Left cardiac atrium (tissue), 4 donors: Measurements from ENCODE around the gene ZNF768. TPM values are rescaled to one million over a fixed set of nuclear protein-coding genes. Genes with fewer than 3 reads are reported as not detected.
"Not testable (repeated sequence)": the region's sequence is repeated elsewhere in the genome, so short reads cannot be mapped to it uniquely, and the experiment has no call there.

Source experiments
- ATAC-seq, 2 donors: fragments of 200-7000 bp; cut with Tn5 transposase; one replicate each; pipeline ENCODE4 v1.9.1; 2020; ENCODE audit warnings: mild to moderate bottlenecking in 2 of 2, moderate library complexity in 2 of 2
- DNase-seq: peaks from one replicate; pipeline ENCODE4 v3.0.0-alpha.2; 2020
- intact Hi-C, 2 donors: fragments of 100-400 bp; cut with DNase I; formaldehyde crosslinking; loops; one replicate each; pipeline versions ENCODE4 v1.14.1 to v1.15.1; 2022 to 2023
- total RNA-seq, 2 donors: library from RNA; stranded (reverse); fragmentation: NEBNext Ultra II Directional; extraction: Animal tissue kit (Norgen Biotek cat#: 25700); gene quantifications; one replicate each; pipeline ENCODE4 v1.2.1, GENCODE V29; 2021
- donor health status: DM: no; HTN: yes; CAD: no.
- donor health status: DM: no; HTN: yes; CAD: no; lungs with severe emphysema.
- donor health status: DM: yes; HTN: yes; CAD: no.
- donor health status: Dilated cardiomyopathy.

The ZNF768 gene
- total RNA-seq, 2 donors from 2014 or later = 46.4 to 55.5 TPM

DNA sequence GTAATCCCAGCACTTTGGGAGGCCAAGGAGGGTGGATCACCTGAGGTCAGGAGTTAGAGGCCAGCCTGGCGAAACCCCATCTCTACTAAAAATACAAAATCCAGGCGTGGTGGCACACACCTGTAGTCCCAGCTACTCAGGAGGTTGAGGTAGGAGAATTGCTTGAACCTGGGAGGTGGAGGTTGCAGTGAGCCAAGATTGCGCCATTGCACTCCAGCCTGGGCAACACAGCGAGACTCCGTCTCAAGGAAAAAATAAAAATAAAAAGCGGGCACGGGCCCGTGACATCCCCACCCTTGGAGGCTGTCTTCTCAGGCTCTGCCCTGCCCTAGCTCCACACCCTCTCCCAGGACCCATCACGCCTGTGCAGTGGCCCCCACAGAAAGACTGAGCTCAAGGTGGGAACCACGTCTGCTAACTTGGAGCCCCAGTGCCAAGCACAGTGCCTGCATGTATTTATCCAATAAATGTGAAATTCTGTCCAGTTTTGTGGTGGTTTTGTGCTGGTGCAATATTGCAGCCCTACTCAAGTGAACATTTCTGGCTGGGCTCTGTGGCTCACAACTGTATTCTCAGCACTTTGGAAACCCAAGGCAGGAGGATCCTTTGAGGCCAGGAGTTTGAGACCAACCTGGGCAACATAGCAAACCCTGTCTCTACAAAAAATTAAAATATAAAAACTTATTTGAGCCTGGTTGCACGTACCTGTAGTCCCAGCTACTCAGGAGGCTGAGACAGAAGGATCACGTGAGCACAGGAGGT, 3.5 kb downstream of the ZNF768 start:
- DNase-seq, ATAC-seq, intact Hi-C loops: not testable (repeated sequence)

DNA sequence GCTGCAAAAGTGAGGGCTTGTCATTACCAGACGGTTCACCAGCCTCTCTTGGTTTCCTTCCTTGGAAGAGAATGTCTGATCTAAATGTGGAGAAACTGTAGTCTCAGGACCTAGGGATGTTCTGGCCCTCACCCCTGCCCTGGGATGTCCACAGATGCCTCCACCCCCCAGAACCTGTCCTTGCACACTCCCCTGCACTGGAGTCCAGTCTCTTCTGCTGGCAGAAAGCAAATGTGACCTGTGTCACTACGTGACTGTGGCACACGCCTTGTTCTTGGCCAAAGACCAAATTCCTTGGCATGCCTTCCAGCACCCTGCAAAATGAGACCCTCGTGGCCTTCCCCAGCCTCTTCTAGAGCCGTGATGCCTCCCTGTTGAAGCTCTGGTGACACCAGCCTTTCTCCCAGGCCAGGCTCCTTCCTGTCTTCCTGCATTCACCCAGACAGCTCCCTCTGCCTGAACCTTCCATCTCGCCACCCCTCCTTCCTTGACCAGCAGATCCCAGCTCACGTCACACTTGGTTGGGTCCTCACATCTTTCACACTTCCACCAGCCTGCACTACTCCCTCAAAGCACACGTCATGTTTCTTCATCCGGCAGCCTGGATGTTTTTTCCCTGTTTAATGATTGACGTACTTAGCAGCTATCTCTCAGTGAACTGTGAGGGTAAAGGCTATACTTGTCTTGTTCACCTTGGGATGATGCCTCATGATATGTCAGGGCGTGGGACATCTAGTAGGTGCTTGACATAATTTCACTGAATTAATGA, 4.3 kb downstream of the ZNF768 start:
- intact Hi-C loops = no loop called here
- ATAC-seq (no peak), DNase-seq (no peak)

DNA sequence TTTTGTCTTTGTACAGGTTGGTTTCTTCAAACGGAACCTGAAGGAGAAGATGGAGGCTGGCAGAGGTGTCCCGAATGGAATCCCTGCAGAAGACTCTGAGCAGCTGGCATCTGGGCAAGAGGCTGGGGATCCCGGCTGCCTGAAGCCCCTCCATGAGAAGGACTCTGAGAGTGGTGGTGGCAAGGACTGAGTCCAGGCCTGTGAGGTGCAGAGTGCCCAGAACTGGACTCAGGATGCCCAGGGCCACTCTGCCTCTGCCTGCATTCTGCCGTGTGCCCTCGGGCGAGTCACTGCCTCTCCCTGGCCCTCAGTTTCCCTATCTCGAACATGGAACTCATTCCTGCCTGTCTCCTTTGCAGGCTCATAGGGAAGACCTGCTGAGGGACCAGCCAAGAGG, 4.9 kb downstream of the ZNF768 start:
- DNase-seq (no peak), ATAC-seq (no peak)
- intact Hi-C loops = no loop called here

DNA sequence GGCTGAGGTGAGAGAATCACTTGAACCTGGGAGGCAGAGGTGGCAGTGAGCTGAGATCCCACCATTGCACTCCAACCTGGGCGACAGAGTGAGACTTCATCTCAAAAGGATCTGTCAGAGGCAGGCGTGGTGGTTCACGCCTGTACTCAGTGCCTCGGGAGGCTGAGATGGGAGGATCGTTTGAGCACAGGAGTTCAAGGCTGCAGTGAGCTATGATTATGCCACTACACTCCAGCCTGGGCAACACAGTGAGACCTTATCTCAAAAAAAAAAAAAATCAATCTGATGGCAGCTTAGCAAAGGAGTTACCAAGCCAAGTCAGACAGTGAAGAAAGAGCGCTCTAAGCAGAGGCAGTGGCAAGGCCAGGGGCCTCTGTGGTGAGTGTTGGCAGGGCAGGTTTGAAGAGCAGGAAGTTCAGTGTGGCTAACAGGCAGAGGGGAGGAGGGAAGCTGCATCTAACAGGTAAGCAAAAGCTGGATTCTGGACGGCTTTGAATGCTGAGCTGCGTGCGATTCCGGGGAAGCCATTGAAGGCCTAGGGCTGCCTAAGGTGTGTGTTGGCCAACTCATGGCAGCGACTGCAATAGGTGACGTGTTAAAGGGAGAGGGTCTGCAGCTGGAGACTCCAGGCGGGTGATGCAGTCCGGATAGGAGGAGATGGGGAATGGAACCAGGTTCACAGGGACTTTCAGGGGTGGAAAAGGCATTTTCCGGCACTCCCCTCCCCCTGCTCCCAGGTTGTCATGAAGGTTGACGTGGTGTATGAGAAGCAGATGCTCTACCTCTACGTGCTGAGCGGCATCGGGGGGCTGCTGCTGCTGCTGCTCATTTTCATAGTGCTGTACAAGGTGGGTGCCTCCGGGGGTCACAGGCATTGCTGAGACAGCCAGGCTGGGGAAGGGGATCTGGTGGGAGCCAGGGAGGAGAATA, 7.0 kb downstream of the ZNF768 start:
- ATAC-seq = no peak
- no peak for DNase-seq
- intact Hi-C loops = loop anchor here in 1 of 2 donors (10.0 kb wide), 1 partner anchor 55 kb away; no protein-coding TSS in a partner anchor

DNA sequence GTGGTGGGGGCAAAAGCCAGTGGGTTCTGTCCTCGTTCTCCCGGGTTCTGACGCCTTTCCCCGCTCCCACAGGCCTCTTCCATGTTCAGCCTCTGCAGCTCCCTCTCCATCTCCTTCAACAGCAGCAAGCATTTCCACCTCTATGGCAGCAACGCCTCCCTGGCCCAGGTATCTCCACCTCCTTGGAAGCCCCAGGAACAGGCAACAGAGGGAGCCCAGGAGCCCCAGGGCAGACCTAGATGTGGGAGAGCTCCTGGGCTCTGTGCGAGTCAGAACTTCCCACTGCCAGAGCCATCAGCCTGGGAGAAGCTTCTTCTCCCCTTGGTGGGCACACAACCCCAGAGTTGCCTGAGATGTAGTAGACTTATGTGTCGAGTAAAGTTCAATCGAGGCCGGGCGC, 7.8 kb downstream of the ZNF768 start:
- DNase-seq (no peak), ATAC-seq (no peak)
- intact Hi-C loops = loop anchor here in 1 of 2 donors (10.0 kb wide), 1 partner anchor 54 kb away; no protein-coding TSS in a partner anchor

DNA sequence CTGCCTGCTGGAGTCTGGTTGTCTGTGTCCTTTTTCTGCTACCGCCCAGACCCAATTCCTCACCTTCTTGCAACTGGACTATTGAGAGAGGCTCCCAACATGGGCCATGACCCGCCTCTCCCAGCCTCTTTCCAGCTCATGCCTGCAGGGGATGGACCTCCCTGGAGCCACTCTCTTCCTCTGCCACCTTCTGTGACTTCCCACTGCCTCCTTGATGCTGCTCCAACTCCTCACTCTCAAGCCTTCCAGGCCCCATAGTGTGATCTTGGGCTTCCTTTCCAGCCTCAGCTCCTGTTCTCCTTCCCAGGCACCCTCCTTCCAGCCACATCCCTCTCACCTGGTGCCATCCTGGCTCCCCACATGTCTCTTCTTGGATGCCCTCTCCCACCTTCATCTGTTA, 11.1 kb downstream of the ZNF768 start:
- intact Hi-C loops = loop anchor here in 1 of 2 donors (10.0 kb wide), 1 partner anchor 50 kb away; no protein-coding TSS in a partner anchor
- ATAC-seq (no peak), DNase-seq (no peak)

DNA sequence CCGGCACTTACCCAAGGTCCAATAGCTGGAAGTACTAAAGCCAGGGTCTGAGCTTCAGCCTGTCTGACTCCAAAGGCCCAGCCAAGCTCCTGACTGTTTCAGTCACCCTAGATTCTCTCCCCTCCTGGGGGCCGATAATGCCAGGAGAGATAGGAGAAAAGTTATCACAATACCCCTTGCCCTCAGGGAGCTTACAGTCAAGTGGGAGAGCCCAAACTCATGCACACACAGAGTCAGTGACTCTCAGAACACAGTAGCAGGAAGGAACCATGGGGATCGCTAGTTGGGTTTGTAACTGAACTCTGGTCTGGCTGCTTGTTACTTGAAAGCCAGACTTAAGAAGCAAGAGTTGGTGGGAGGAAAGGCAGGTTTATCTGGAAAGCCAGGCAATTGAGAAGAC, 14.9 kb downstream of the ZNF768 start:
- intact Hi-C loops = loop anchor here in 1 of 2 donors (10.0 kb wide), 1 partner anchor 47 kb away; no protein-coding TSS in a partner anchor
- ATAC-seq = no peak
- no peak for DNase-seq

DNA sequence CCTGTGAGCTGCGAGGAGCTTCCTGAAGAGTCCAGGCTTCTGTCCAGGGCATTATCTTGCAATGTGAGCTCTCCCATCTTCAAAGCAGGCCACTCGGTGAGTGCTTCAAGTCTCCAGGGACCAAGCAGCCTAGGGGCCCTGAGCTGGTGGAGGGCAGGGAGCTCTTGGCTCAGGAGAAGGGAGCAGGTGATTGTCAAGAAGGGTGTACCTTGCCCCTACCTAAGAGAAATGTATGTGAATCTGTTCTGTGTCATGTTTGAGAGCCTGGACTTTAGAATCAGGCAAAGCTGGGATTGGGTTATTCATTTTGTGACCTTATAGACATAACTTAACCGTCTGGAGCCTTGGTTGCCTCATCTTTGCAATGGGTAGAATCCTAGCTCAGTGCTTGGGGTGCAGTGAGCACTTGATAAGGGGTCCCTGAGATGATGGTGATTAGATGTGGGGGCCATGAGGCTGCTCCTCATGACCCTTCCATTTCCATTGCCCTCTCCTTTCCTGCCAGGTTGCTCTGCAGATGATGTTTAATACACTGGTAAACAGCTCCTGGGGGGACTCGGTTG, 15.9 kb downstream of the ZNF768 start:
- ATAC-seq (no peak), DNase-seq (no peak)
- intact Hi-C loops = loop anchor here in 1 of 2 donors (10.0 kb wide), 1 partner anchor 46 kb away; no protein-coding TSS in a partner anchor

DNA sequence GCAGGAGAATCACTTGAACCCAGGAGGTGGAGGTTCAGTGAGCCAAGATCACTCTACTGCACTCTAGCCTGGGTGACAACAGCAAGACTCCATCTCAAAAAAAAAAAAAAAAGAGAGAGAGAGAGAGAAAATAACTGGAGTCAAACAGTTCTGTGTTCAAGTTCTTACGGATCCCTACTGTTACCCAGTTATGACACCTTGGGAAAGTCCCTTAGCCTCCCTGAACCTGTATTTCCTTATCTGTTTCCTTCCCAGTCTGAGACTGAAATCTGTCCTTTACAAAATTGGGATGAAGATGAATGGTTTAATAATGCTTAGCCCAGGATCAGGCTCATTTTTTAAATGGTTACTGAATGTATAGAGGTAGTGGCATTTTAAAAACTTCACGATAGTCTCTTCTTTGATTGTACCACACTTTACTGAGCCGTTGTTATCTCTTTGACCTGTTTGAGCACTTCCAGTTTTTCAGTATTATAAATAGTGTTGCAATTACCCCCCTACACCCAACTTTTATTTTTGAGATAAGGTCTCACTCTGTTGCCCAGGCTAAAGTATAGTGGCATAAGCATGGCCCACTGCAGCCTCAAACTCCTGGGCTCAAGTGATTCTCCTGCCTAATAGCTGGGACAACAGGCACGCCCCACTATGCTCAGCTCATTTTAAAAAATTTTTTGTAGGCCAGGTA, 17.1 kb downstream of the ZNF768 start:
- intact Hi-C loops = no loop called here
- ATAC-seq (no peak), DNase-seq (no peak)

GRCh38 chr16:30503403-30504296, 22.7 kb downstream of the ZNF768 start:
- intact Hi-C loops = no loop called here
- DNase-seq (no peak), ATAC-seq (no peak)

GRCh38 chr16:30499284-30499683, 27.1 kb downstream of the ZNF768 start:
- intact Hi-C loops = no loop called here
- ATAC-seq = peak in 1 of 2 donors; percentile 63
- DNase-seq = no peak

GRCh38 chr16:30494709-30495108, 31.7 kb downstream of the ZNF768 start:
- DNase-seq (no peak), ATAC-seq (no peak)
- intact Hi-C loops = no loop called here

DNA sequence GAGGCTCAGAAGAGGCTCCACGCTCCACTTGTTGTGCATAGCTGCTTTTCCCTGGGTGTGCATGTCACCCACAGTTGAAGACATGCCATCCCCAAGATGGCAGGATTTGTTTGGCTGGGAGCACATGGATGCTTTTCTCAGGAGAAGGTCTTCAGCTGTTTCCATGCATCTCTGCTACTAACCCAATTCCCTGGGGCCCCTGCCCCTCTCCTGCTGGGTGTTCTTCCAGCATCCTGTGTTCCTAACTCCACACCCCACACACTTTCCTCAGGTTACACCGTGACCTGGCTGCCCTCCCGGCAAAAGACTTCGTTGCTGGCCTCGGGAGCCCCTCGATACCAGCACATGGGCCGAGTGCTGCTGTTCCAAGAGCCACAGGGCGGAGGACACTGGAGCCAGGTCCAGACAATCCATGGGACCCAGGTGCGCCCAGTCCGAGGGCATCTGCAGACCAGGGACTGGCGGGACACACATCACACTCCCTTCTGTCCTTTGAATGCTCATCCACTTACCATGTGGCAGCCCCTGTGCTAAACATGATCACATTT, 32.4 kb downstream of the ZNF768 start:
- DNase-seq (no peak), ATAC-seq (no peak)
- intact Hi-C loops = no loop called here

DNA sequence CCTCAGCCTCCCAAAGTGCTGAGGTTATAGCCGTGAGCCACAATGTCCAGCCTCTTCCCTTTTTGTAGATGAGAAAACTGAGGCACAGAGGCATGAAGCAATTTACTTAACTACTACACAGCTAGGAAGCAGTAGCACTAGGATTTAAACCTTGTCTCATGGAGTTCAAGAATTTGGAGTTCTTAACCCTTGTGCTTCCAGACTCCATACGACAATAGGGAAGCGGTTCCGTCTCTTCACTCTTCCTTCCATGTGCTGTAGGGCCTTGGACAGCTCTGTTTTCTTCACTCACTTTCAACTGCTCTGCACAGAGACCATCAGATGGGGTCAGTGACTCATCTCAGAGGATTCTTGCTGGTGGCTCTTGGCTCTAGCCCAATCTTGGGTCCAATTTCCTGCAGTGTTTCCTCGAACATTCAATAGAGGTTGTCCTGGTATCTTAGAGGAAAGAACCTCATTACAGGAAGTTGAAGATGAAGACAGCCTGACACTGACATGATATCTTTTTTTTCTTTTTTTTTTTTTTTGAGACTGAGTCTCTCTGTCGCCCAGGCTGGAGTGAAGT, 34.5 kb downstream of the ZNF768 start:
- DNase-seq (no peak), ATAC-seq (peak; percentile 41 to 80)
- intact Hi-C loops = no loop called here

DNA sequence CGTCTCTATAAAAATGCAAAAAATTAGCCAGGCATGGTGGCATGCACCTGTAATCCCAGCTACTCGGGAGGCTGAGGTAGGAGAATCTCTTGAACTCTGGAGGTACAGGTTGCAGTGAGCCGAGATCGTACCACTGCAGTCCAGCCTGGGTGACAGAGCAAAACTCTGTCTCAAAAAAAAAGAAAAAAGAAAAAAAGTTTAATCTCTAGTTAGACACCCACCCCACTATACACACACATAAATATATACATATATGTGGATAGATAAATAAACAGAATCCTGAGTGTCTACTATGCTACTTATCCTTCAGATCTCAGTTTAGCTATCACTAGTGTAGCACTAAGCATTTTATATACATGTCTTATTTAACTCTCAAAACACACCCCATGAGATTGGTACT, 35.1 kb downstream of the ZNF768 start:
- intact Hi-C loops = no loop called here
- DNase-seq = no peak
- no peak for ATAC-seq

- intact Hi-C loops = no loop called here
- peak in 1 of 2 donors; percentile 70 for ATAC-seq
- no peak for DNase-seq
These were observed 36.2 kb downstream of the ZNF768 start for GRCh38 chr16:30490210-30490609.
